Hematopoietic multipotent progenitor cell (in vitro differentiated cells): ENCODE measurements around the gene SYNCRIP. TPM values are rescaled to one million over a fixed set of nuclear protein-coding genes. Genes with fewer than 3 reads are reported as not detected.
"Not testable (repeated sequence)": the region's sequence is repeated elsewhere in the genome, so short reads cannot be mapped to it uniquely, and the experiment has no call there.

Experiments
- DNase-seq, 3 donors: peaks; one replicate each; pipeline ENCODE4 v3.0.0-alpha.2; 2011 to 2015; ENCODE audit warnings: low read depth in 2 of 3, low spot score in 2 of 3
- total RNA-seq: library from RNA; depleted of rRNA; stranded (reverse); fragments of >200 nt; gene quantifications from one replicate; pipeline ENCODE4 v1.2.3, GENCODE V29; 2012

SYNCRIP gene
- total RNA-seq, 1 donor: 26.4 TPM

DNA sequence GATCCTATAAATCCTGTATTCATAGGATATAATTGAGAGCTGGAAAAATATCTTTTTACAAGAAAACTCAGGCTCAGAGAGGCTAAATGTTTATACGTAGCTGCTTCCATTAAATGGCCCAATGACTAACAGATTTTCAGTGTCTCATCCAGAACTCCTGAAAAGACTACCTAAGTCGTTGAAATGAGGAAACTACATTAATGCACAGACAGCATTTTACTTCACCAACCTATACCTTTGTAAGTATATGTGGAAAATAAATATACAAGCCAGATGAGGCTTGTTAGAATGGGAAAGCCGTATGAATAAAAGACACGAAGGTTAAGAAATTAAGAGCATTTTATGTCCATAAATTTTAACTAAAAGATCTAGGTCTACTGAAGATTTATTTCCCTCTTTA is 40.6 kb downstream of the SYNCRIP start:
- no peak for DNase-seq

DNA sequence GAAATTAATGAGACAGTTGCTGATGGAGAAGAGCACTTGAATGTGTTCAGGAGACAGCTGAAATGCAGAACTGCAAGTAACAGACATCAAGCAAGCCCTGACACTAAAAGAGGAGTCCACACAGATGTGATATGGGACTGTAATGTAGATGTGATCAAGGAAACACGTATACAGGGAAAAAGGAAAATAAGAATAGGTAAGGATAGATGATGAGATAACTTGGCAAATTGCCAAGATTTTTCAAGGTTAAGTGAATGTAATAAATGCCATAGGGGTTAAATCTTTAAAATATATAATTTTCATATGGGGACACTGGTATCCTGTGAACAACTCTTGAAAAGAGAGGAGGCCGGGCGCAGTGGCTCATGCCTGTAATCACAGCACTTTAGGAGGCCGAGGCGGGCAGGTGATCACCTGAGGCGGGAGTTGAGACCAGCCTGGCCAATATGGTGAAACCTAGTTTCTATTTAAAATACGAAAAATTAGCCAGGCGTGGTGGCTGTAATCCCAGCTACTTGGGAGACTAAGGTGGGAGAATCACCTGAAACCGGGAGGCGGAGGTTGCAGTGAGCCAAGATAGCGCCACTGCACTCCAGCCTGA is 41.9 kb downstream of the SYNCRIP start:
- no peak for DNase-seq

DNA sequence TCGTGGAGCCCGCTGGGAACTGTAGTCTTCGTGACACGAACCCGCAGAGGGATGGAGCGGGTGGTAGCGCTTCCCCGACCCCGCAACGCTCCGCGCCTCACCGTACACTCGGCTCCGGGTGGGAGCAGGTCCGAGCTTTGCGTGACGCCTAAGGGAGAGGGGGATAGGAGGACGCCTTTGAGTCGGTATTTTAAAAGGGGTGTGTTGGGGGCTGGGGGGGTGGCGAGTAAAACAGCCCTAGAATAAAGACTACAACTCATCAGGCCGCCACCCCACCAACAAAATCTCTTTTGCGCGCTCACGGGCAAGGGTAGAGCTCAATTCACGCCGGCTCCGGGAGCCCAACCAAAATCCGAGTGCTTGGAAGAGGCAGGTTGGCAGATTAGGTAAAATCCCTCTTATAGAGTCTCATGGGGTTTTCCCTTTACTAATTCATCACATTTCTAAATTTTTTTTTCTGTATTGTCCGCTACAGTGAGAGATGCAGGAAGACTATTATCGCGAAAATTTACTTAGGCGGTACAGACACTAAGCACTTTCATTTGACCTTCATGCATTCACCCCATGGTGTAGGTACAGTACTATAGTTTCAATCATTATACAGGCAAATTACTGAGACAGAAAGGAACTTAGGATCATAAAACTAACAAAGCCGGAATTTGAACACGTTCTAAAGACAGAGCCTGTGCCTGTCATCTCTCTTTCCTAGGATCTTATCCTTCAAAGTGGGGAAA is 48.3 kb downstream of the SYNCRIP start:
- DNase-seq: peak in 1 of 3 donors; percentile 37

GRCh38 chr6:85593438-85594196 is 49.1 kb downstream of the SYNCRIP start, which contains the start of gene SNX14:
SNX14 (minus strand) TSS chr6:85593858; CDS start chr6:85593718, 140 bp downstream.
- peak; percentile 54 to 93 (median 86) for DNase-seq

DNA sequence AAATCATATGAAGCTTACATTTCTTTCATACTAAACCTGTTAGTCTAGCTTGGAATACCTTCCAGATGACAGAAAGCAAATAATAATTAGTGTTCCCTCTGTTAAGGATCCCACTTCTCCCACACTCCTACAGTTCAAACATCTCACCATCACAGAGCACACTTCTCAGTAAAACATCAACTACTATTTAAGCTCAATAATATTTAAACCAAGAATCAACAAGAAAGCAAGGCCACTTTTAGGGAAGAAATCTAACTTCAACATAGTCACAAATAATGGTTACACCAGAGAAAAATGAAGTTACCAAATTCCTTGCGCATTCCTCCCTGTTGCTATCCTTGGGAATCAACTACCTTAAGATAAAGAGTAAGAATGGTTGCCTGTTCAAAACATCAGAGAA is 50.7 kb downstream of the SYNCRIP start:
- no peak for DNase-seq

DNA sequence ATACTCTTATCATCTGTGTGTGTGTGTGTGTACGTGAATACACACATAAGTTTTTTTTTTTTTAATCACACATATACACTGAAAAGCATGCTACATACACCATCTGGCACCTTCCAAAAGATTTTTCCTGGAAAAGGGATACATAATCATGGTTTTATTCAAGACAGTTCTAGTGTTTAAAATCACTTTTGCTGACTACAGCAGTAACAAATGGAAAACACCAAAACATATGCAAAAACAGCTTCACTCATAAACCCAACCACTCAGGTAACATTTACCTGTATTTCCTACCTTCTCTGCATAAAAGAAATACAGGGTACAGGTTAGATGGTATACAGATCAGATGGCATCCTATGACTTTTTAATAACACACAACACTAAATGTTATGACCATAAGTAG is 51.5 kb downstream of the SYNCRIP start:
- no peak for DNase-seq

GRCh38 chr6:85585741-85586140 is 56.9 kb downstream of the SYNCRIP start:
- no peak for DNase-seq

DNA sequence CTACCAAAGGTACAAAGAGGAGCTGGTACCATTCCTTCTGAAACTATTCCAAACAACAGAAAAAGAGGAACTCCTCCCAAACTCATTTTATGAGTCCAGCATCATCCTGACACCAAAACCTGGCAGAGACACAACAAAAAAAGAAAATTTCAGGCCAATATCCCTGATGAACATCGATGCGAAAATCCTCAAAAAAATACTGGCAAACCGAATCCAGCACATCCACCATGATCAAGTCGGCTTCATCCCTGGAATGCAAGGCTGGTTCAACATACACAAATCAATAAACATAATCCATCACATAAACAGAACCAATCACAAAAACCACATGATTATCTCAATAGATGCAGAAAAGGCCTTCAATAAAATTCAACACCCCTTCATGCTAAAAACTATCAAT is 59.9 kb downstream of the SYNCRIP start:
- DNase-seq: not testable (repeated sequence)

DNA sequence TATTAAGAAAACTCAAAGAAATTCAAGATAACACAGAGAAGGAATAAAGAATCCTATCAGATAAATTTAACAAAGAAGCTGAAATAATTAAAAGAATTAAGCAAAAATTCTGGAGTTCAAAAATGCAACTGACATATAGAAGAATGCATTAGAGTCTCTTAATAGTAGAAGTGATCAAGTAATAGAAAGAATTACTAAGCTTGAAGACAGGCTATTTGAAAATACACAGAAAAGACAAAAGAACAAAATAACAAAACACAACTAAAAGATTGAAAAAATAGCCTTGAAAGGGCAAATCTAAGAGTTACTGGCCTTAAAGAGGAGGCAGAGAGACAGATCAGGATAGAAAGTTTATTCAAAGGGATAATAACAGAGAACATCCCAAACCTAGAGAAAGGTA is 61.1 kb downstream of the SYNCRIP start:
- DNase-seq: no peak

GRCh38 chr6:85580878-85581267 is 61.8 kb downstream of the SYNCRIP start:
- no peak for DNase-seq

DNA sequence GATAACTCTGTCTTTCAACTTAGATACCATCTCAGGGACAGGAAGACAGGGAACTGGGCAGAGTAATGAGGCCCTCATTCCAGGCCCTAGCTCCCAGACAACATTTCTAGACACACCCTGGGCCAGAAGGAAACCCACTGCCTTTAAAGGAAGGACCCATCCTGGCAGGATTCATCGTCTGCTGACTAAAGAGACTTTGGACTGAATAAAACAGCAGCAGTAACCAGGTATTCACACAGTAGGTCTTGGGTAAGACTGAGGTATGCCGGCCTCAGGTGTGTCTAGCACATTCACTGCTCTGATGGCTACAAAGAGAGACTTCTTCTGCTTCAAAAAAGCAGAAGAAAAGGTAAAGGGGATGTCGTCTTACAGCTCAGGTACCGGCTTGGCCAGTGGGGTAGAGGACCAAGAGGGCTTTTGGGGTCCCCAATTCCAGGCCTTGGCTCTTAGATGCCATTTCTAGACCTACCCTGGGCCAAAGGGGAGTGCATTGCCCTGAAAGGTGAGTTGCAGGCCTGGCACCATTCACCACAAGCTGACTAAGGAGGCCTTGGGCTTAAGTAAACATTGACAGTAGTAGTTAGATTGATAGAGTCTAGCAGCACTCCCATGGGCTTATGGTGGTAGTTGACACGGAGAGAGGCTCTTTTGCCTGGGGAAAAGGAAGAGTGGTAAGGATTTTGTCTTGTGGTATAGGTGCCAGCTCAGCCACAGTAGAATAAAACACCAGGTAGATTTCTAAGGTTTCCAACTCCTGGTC is 62.4 kb downstream of the SYNCRIP start:
- DNase-seq: no peak

GRCh38 chr6:85579581-85579980 is 63.1 kb downstream of the SYNCRIP start:
- no peak for DNase-seq

- no peak for DNase-seq
Observed at GRCh38 chr6:85576476-85576875, 66.2 kb downstream of the SYNCRIP start.

GRCh38 chr6:85574932-85575598 is 67.6 kb downstream of the SYNCRIP start:
- DNase-seq: no peak

DNA sequence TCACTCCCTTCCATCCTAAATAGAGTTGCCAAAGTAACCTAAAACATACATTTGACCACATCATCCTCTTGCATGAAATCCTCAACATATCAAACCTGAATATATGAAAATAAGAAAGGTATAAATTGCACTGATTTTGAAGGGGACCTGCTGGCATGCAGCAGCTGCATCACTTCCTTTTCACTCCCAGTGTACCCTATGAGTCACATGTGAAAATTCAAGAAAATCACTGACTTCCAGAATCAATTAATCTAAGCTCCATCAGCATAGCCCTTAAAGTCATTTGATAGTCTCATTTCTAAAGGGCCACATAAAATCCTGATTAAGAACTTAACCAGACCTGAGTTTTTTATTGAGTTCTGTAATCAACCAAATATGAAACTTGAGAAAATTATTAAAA is 73.4 kb downstream of the SYNCRIP start:
- DNase-seq: no peak

DNA sequence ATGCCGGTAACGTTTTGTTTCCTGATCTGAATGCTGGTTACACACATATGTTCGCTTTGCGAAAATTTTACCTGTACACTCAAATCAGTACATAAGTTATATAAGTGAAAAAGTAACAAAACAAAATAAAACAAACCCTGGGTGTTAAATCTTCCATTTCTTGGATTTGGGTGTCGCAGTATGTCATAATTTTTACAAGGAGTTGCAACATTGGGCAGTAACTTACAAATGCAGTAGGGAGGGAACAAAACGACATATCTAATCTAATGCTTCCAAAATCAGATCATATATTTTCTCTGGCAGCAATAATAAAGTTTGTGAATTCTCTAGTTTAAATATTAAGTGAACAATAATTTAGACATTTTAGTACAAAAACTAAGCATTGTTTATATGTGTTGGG is 74.3 kb downstream of the SYNCRIP start:
- no peak for DNase-seq

GRCh38 chr6:85565736-85566135 is 77.0 kb downstream of the SYNCRIP start:
- peak in 1 of 3 donors; percentile 7 for DNase-seq

- DNase-seq: not testable (repeated sequence)
Observed at GRCh38 chr6:85564223-85564622, 78.5 kb downstream of the SYNCRIP start.
